ENCODE results near the gene IFITM1.

The IFITM1 gene

GRCh38 chr11:328012-328411 lies 14.2 kb downstream of the IFITM1 start:
- DNase-seq, result peak; percentile 57

- peak; percentile 49 for DNase-seq
Measured at GRCh38 chr11:328516-329100, 14.8 kb downstream of the IFITM1 start.

- DNase-seq, result peak; percentile 28
Measured at GRCh38 chr11:329886-330253, 16.0 kb downstream of the IFITM1 start.

GRCh38 chr11:330307-330693 lies 16.5 kb downstream of the IFITM1 start:
- DNase-seq, result peak; percentile 55

GRCh38 chr11:330694-331357 lies 17.0 kb downstream of the IFITM1 start:
- DNase-seq, result peak; percentile 64

GRCh38 chr11:331358-332060 lies 17.7 kb downstream of the IFITM1 start:
- peak; percentile 51 for DNase-seq

GRCh38 chr11:332651-333480 lies 19.0 kb downstream of the IFITM1 start:
- peak; percentile 56 for DNase-seq

- peak; percentile 19 for DNase-seq
Measured at GRCh38 chr11:333616-334263, 19.9 kb downstream of the IFITM1 start.

GRCh38 chr11:334264-334994 lies 20.6 kb downstream of the IFITM1 start:
- DNase-seq, result peak; percentile 54

GRCh38 chr11:335779-336658 lies 22.2 kb downstream of the IFITM1 start:
- peak; percentile 31 for DNase-seq

GRCh38 chr11:336659-337198 lies 22.9 kb downstream of the IFITM1 start:
- no peak for DNase-seq

- DNase-seq, result peak; percentile 19
Measured at GRCh38 chr11:337711-338110, 23.9 kb downstream of the IFITM1 start.

GRCh38 chr11:339963-340362 lies 26.1 kb downstream of the IFITM1 start:
- no peak for DNase-seq

GRCh38 chr11:340539-341512 lies 27.0 kb downstream of the IFITM1 start:
- no peak for DNase-seq

- no peak for DNase-seq
Measured at GRCh38 chr11:342328-342727, 28.5 kb downstream of the IFITM1 start.

GRCh38 chr11:344836-345578 lies 31.2 kb downstream of the IFITM1 start:
- DNase-seq, result no peak

- DNase-seq, result no peak
Measured at GRCh38 chr11:346529-346928, 32.7 kb downstream of the IFITM1 start.

GRCh38 chr11:349270-349954 lies 35.6 kb downstream of the IFITM1 start:
- peak; percentile 50 for DNase-seq
